ENCODE results near the gene GCLM. TPM values are rescaled to one million over a fixed set of nuclear protein-coding genes. Genes with fewer than 3 reads are reported as not detected.

GCLM gene
- total and polyA plus RNA-seq, 2 donors (not counting 1 experiment from before 2014, with no cell fraction given): 1.7 to 10.7 TPM

DNA sequence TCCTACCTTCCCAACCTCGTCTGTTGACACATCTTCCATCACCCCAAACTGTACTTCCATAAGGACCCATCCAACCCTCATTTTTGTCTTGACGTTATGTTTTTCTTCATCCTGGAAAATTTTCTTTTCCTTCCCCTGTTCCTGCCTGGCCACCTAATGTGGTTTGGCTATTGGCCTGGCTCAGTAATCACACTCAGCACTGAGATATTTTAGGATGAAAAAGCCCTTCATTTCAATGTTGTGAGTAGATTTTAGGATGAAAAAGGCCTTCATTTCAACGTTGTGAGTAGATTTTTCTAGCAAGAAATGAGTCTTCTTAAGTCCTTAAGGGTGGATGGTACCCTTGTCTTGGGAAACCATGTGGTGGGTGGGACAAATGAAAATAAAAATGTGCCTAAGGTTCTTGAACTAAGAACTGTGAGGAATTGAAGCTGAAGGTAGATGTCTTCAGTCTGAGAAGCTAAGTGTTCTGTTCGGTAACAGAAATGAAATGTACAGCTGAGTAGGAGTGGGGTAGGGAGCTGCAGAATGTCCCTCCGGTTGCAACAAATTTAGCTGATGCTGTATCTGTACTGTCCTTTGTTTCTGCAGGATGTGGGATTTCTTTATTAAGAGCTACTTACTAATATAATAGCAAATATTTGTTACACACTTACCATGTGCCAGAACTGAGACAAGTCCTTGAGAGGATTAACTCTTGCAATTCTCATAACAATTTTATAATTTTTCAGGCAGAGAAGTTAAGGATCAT is 66.3 kb downstream of the GCLM start:
- no peak overlapping the region for H3K27ac ChIP-seq (ENCODE audit: low read length in 2 of 2)
- H4K20me1 ChIP-seq (ENCODE audit: control insufficient read depth, insufficient read depth, low read length, poor library complexity, severe bottlenecking): no peaks in the 10 kb centered on the region
- Mint-ChIP-seq H3K9me3 (ENCODE audit: insufficient read depth) (no peaks in the 10 kb centered on the region), H3K27me3 (peaks cover 4% of the 10 kb centered on the region), H3K4me1 (peaks cover 20% of the 10 kb centered on the region), H3K4me3 (no peak overlapping the region), H3K27ac (no peak overlapping the region)
- no peak overlapping the region for H3K4me3 ChIP-seq (ENCODE audit: control extremely low read depth in 1 of 5, extremely low read depth in 1 of 5, insufficient read depth in 1 of 5, low read depth in 2 of 5, low read length in 4 of 5)
- WGBS (ENCODE audit: insufficient coverage): 95% methylated on average over 4 of the region's 5 CpGs
- H3K27me3 ChIP-seq (replicated peaks in 1 of 4; ENCODE audit: control extremely low read depth in 1 of 4, control insufficient read depth in 3 of 4, insufficient read depth in 4 of 4, low read length in 3 of 4): no peaks in the 10 kb centered on the region
- H3K9ac ChIP-seq (ENCODE audit: low read length): no peak overlapping the region
- DNase-seq (no peak), ATAC-seq (ENCODE audit: low read depth) (no peak)
- no peaks in the 10 kb centered on the region for H3K36me3 ChIP-seq (replicated peaks in 1 of 2; ENCODE audit: control extremely low read depth in 1 of 2, control insufficient read depth in 1 of 2, extremely low read depth in 1 of 2, insufficient read depth in 2 of 2, low read length in 1 of 2)
- no peak overlapping the region for H3K4me2 ChIP-seq (replicated peaks; ENCODE audit: low read depth, low read length, poor library complexity, severe bottlenecking)
- peaks cover 5 to 20% of the 10 kb centered on the region in 2 donors for H3K4me1 ChIP-seq (ENCODE audit: control insufficient read depth in 2 of 2, insufficient read depth in 2 of 2, low read length in 2 of 2)
- intact Hi-C loops (cut with micrococcal nuclease): no loop called here
- no peaks in the 10 kb centered on the region for H3K9me3 ChIP-seq (ENCODE audit: control extremely low read depth in 1 of 3, control insufficient read depth in 2 of 3, insufficient read depth in 1 of 3, low read length in 2 of 3)
- TF ChIP-seq, protein P1, sequence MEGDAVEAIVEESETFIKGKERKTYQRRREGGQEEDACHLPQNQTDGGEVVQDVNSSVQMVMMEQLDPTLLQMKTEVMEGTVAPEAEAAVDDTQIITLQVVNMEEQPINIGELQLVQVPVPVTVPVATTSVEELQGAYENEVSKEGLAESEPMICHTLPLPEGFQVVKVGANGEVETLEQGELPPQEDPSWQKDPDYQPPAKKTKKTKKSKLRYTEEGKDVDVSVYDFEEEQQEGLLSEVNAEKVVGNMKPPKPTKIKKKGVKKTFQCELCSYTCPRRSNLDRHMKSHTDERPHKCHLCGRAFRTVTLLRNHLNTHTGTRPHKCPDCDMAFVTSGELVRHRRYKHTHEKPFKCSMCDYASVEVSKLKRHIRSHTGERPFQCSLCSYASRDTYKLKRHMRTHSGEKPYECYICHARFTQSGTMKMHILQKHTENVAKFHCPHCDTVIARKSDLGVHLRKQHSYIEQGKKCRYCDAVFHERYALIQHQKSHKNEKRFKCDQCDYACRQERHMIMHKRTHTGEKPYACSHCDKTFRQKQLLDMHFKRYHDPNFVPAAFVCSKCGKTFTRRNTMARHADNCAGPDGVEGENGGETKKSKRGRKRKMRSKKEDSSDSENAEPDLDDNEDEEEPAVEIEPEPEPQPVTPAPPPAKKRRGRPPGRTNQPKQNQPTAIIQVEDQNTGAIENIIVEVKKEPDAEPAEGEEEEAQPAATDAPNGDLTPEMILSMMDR (IDR thresholded peaks at IDR 0.05): no peak
- no peak for TF ChIP-seq EZH2 (IDR thresholded peaks at IDR 0.05; ENCODE audit: borderline replicate concordance, insufficient read depth, low read depth, low read length, poor library complexity, severe bottlenecking)
- no peaks in the 10 kb centered on the region for H3K79me2 ChIP-seq (ENCODE audit: control insufficient read depth, insufficient read depth, low read length)
- CTCF ChIA-PET: interaction anchor here (0.7 to 12.1 kb wide), 10 partner anchors 12 to 538 kb away, joined by 3 to 229 read pairs (median 10); partner anchors contain the start of gene BCAR3
- POLR2A ChIA-PET: interaction anchor here (0.6 kb wide), 1 partner anchor 140 kb away, joined by 3 read pairs; no protein-coding TSS in a partner anchor
- no peak overlapping the region for H2AFZ ChIP-seq (ENCODE audit: insufficient read depth, low read depth, low read length, poor library complexity, severe bottlenecking)

GRCh38 chr1:93841771-93842170 is 67.5 kb downstream of the GCLM start:
- no peak overlapping the region for H3K4me3 Mint-ChIP-seq

More at GRCh38 chr1:93841771-93842170, 67.5 kb downstream of the GCLM start:
- Histone ChIP-seq H3K27ac (ENCODE audit: low read length in 2 of 2) (no peak overlapping the region), H3K36me3 (replicated peaks in 1 of 2; ENCODE audit: control extremely low read depth in 1 of 2, control insufficient read depth in 1 of 2, extremely low read depth in 1 of 2, insufficient read depth in 2 of 2, low read length in 1 of 2) (no peaks in the 10 kb centered on the region), H3K9me3 (ENCODE audit: control extremely low read depth in 1 of 3, control insufficient read depth in 2 of 3, insufficient read depth in 1 of 3, low read length in 2 of 3) (no peaks in the 10 kb centered on the region), H3K4me2 (replicated peaks; ENCODE audit: low read depth, low read length, poor library complexity, severe bottlenecking) (no peak overlapping the region), H3K79me2 (ENCODE audit: control insufficient read depth, insufficient read depth, low read length) (no peaks in the 10 kb centered on the region), H3K27me3 (replicated peaks in 1 of 4; ENCODE audit: control extremely low read depth in 1 of 4, control insufficient read depth in 3 of 4, insufficient read depth in 4 of 4, low read length in 3 of 4) (no peaks in the 10 kb centered on the region), H3K9ac (ENCODE audit: low read length) (no peak overlapping the region), H3K4me1 (ENCODE audit: control insufficient read depth in 2 of 2, insufficient read depth in 2 of 2, low read length in 2 of 2) (peaks cover 5 to 17% of the 10 kb centered on the region in 2 donors), H4K20me1 (ENCODE audit: control insufficient read depth, insufficient read depth, low read length, poor library complexity, severe bottlenecking) (no peaks in the 10 kb centered on the region), H3K4me3 (ENCODE audit: control extremely low read depth in 1 of 5, extremely low read depth in 1 of 5, insufficient read depth in 1 of 5, low read depth in 2 of 5, low read length in 4 of 5) (no peak overlapping the region), H2AFZ (ENCODE audit: insufficient read depth, low read depth, low read length, poor library complexity, severe bottlenecking) (no peak overlapping the region)
- ChIA-PET CTCF (interaction anchor here (1.1 to 12.1 kb wide), 3 partner anchors 26 to 211 kb away, joined by 3 to 229 read pairs (median 7); no protein-coding TSS in a partner anchor), POLR2A (interaction anchor here (0.6 kb wide), 1 partner anchor 607 kb away, joined by 4 read pairs; no protein-coding TSS in a partner anchor)
- DNase-seq: no peak
- no peak for ATAC-seq (ENCODE audit: low read depth)
- intact Hi-C loops (cut with micrococcal nuclease): no loop called here
- Mint-ChIP-seq H3K4me1 (peaks cover 13% of the 10 kb centered on the region), H3K27ac (no peak overlapping the region), H3K27me3 (no peaks in the 10 kb centered on the region), H3K9me3 (ENCODE audit: insufficient read depth) (no peaks in the 10 kb centered on the region)
- 93% methylated on average over 2 of the region's 3 CpGs for WGBS (ENCODE audit: insufficient coverage)
- TF ChIP-seq, protein P1 (IDR thresholded peaks at IDR 0.05): no peak
- TF ChIP-seq EZH2 (IDR thresholded peaks at IDR 0.05; ENCODE audit: borderline replicate concordance, insufficient read depth, low read depth, low read length, poor library complexity, severe bottlenecking): no peak
